Peyer's patch (tissue), 4 donors: Measurements from ENCODE around the gene CACNA1G.

ENCODE experiments used
- POLR2A ChIP-seq, 2 donors: fragments of 450-650 bp; IDR thresholded peaks; one replicate each; pipeline ENCODE4 v1.5.1; 2017; ENCODE audit warnings: antibody characterized with exemption in 2 of 2, mild to moderate bottlenecking in 2 of 2, moderate library complexity in 2 of 2
- TF ChIP-seq, protein P1 (sequence below), 6 experiments: fragments of 450-650 bp in 4 of 6; fragments of 200-600 bp in 2 of 6; sonication (generic) in 1 of 6; IDR thresholded peaks; one replicate each; pipeline ENCODE4 v1.5.1; 2017 to 2019; ENCODE audit warnings: antibody characterized with exemption in 6 of 6, mild to moderate bottlenecking in 3 of 6, moderate library complexity in 1 of 6

DNA sequence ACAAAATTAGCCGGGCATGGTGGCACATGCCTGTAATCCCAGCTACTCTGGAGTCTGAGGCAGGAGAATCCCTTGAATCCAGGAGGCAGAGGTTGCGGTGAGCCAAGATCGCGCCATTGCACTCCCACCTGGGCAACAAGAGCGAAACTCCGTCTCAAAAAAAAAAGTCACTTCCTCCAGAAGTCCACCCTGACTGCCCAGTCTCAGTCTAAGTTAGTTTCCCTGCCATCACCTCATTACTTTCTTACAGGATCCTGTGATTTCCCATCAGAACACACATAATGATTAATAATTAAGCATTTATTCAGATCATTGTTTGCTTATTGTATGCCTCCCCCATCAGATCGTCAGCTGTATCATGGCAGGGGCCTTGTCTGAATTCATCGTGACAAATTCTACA is 105.8 kb downstream of the CACNA1G start:
- TF ChIP-seq, protein P1, sequence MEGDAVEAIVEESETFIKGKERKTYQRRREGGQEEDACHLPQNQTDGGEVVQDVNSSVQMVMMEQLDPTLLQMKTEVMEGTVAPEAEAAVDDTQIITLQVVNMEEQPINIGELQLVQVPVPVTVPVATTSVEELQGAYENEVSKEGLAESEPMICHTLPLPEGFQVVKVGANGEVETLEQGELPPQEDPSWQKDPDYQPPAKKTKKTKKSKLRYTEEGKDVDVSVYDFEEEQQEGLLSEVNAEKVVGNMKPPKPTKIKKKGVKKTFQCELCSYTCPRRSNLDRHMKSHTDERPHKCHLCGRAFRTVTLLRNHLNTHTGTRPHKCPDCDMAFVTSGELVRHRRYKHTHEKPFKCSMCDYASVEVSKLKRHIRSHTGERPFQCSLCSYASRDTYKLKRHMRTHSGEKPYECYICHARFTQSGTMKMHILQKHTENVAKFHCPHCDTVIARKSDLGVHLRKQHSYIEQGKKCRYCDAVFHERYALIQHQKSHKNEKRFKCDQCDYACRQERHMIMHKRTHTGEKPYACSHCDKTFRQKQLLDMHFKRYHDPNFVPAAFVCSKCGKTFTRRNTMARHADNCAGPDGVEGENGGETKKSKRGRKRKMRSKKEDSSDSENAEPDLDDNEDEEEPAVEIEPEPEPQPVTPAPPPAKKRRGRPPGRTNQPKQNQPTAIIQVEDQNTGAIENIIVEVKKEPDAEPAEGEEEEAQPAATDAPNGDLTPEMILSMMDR (IDR thresholded peaks at IDR 0.05): no peak
- TF ChIP-seq POLR2A (IDR thresholded peaks at IDR 0.05): no peak
